Naive thymus-derived CD8-positive, alpha-beta T cell (primary cell): ENCODE results near the gene PRX. TPM values are rescaled to one million over a fixed set of nuclear protein-coding genes. Genes with fewer than 3 reads are reported as not detected.

Source experiments
- ATAC-seq, 2 donors: fragments of 150-1000 bp; cut with Tn5 transposase in 1 of 2; sonication (Bioruptor Pico), chemical (Tn5 transposase) in 1 of 2; 1 replicate in 1 of 2; 2 replicates in 1 of 2; pipeline ENCODE4 v1.10.0; 2021; ENCODE audit warnings: mild to moderate bottlenecking in 2 of 2, moderate library complexity in 2 of 2
- POLR2A ChIA-PET: fragments of 350-600 bp; sonication (Branson Sonifier 250); formaldehyde crosslinking; loops from one replicate; lab custom pipeline; 2021; ENCODE audit warnings: antibody characterized with exemption; lab: Charles Lee
- DNase-seq, 10 donors: peaks; one replicate each; pipeline versions ENCODE4 v3.0.0 to v3.0.0-alpha.2; 2020 to 2022
- H3K27ac Mint-ChIP-seq, 10 donors: one replicate each; pipeline ENCODE4 v1.8.0; 2020 to 2022; ENCODE audit warnings: mild to moderate bottlenecking in 10 of 10, mixed read lengths in 10 of 10, moderate library complexity in 4 of 10, inconsistent platforms in 1 of 10
- H3K27me3 Mint-ChIP-seq, 5 donors: one replicate each; pipeline ENCODE4 v1.8.0; 2021 to 2022; ENCODE audit warnings: mixed read lengths in 5 of 5
- H3K36me3 Mint-ChIP-seq, 3 donors: one replicate each; pipeline ENCODE4 v1.8.0; 2020 to 2022; ENCODE audit warnings: mixed read lengths in 3 of 3, mild to moderate bottlenecking in 2 of 3, inconsistent platforms in 1 of 3
- H3K4me1 Mint-ChIP-seq, 4 donors: one replicate each; pipeline ENCODE4 v1.8.0; 2021 to 2022; ENCODE audit warnings: mixed read lengths in 4 of 4
- H3K4me3 Mint-ChIP-seq, 10 donors: one replicate each; pipeline ENCODE4 v1.8.0; 2020 to 2022; ENCODE audit warnings: mild to moderate bottlenecking in 10 of 10, mixed read lengths in 10 of 10, moderate library complexity in 6 of 10, inconsistent platforms in 1 of 10
- H3K9me3 Mint-ChIP-seq, 9 donors: one replicate each; pipeline ENCODE4 v1.8.0; 2020 to 2022; ENCODE audit warnings: mixed read lengths in 9 of 9, mild to moderate bottlenecking in 3 of 9, inconsistent platforms in 1 of 9, moderate library complexity in 1 of 9
- polyA plus RNA-seq, 3 donors: library from polyadenylated mRNA; unstranded; fragments of 300-500 nt; fragmentation: Illumina TruSeq; gene quantifications; one replicate each; pipeline ENCODE4 v1.2.3, GENCODE V29; 2021
- total RNA-seq, 8 experiments: library from RNA in 2 of 8; stranded (reverse) in 2 of 8; gene quantifications; one replicate each; pipeline ENCODE4 v1.2.3 and lab custom pipeline; 2021 to 2026

The PRX gene
- total and polyA plus RNA-seq, 5 experiments from 2014 or later = 0.39 to 4.0 (median 0.49) TPM

GRCh38 chr19:40449506-40449905, 36.3 kb upstream of the PRX start:
- H3K27me3 Mint-ChIP-seq = no peaks in the 10 kb centered on the region

GRCh38 chr19:40446263-40446784, 33.1 kb upstream of the PRX start:
- no peaks in the 10 kb centered on the region for H3K9me3 Mint-ChIP-seq
- H3K4me1 Mint-ChIP-seq = peaks cover 14 to 21% (median 18%) of the 10 kb centered on the region in 4 donors
- ATAC-seq = no peak
- peak overlapping the region in 5 of 10 donors; percentile 4 to 43 (median 18) for H3K4me3 Mint-ChIP-seq
- POLR2A ChIA-PET = no interaction called here
- DNase-seq = no peak
- H3K27ac Mint-ChIP-seq = peak overlapping the region in 7 of 10 donors; percentile 27 to 74 (median 58)
- H3K27me3 Mint-ChIP-seq = no peaks in the 10 kb centered on the region
- peaks cover 0 to 9% (median 5%) of the 10 kb centered on the region in 3 donors for H3K36me3 Mint-ChIP-seq

More at GRCh38 chr19:40449506-40449905, 36.3 kb upstream of the PRX start:
- H3K4me1 Mint-ChIP-seq = peaks cover 4 to 8% (median 5%) of the 10 kb centered on the region in 4 donors
- H3K36me3 Mint-ChIP-seq = peaks cover 0 to 5% (median 4%) of the 10 kb centered on the region in 3 donors
- POLR2A ChIA-PET = no interaction called here
- no peaks in the 10 kb centered on the region for H3K9me3 Mint-ChIP-seq
- DNase-seq (no peak), ATAC-seq (no peak)
- no peak overlapping the region for H3K4me3 Mint-ChIP-seq
- no peak overlapping the region for H3K27ac Mint-ChIP-seq

GRCh38 chr19:40445780-40446262, 32.6 kb upstream of the PRX start:
- DNase-seq (no peak), ATAC-seq (no peak)
- H3K36me3 Mint-ChIP-seq = peaks cover 0 to 12% (median 5%) of the 10 kb centered on the region in 3 donors
- POLR2A ChIA-PET = interaction anchor here (1.4 to 4.5 kb wide), 2 partner anchors 23 to 43 kb away, joined by 3 to 73 read pairs; no protein-coding TSS in a partner anchor
- H3K4me1 Mint-ChIP-seq = peaks cover 14 to 24% (median 18%) of the 10 kb centered on the region in 4 donors
- H3K27me3 Mint-ChIP-seq = no peaks in the 10 kb centered on the region
- H3K27ac Mint-ChIP-seq = peak overlapping the region in 7 of 10 donors; percentile 39 to 89 (median 75)
- H3K9me3 Mint-ChIP-seq = no peaks in the 10 kb centered on the region
- peak overlapping the region; percentile 26 to 99 (median 66) for H3K4me3 Mint-ChIP-seq

- H3K9me3 Mint-ChIP-seq = no peaks in the 10 kb centered on the region
- H3K36me3 Mint-ChIP-seq = peaks cover 0 to 17% (median 3%) of the 10 kb centered on the region in 3 donors
Measured at GRCh38 chr19:40444825-40445312, 31.7 kb upstream of the PRX start.

GRCh38 chr19:40444000-40444824, 31.0 kb upstream of the PRX start, which contains the start of gene SERTAD3:
SERTAD3 (minus strand) TSS chr19:40444335; CDS start chr19:40442080, 2,255 bp downstream.
- ATAC-seq (peak; percentile 71 to 72), DNase-seq (peak; percentile 94 to 99 (median 97))
- H3K27ac Mint-ChIP-seq = peak within 1 kb of the TSS; percentile 89 to 99 (median 96)
- POLR2A ChIA-PET = interaction anchor here (1.4 to 5.8 kb wide), 9 partner anchors 11 to 159 kb away, joined by 3 to 73 read pairs (median 18); partner anchors contain the start of genes AKT2, BLVRB, C19orf47 and PLD3
- no peaks in the 10 kb centered on the region for H3K9me3 Mint-ChIP-seq
- H3K27me3 Mint-ChIP-seq = no peaks in the 10 kb centered on the region
- peaks cover 0 to 17% (median 0%) of the 10 kb centered on the region in 3 donors for H3K36me3 Mint-ChIP-seq
- peaks cover 16 to 27% (median 21%) of the 10 kb centered on the region in 4 donors for H3K4me1 Mint-ChIP-seq
- peak within 1 kb of the TSS; percentile 95 to 100 (median 99) for H3K4me3 Mint-ChIP-seq

More at GRCh38 chr19:40444825-40445312, 31.7 kb upstream of the PRX start:
- Mint-ChIP-seq H3K4me3 (peak overlapping the region; percentile 95 to 100 (median 99)), H3K27ac (peak overlapping the region; percentile 89 to 99 (median 96)), H3K27me3 (no peaks in the 10 kb centered on the region), H3K4me1 (peaks cover 14 to 24% (median 18%) of the 10 kb centered on the region in 4 donors)
- DNase-seq (no peak), ATAC-seq (no peak)
- POLR2A ChIA-PET = interaction anchor here (1.4 to 5.8 kb wide), 7 partner anchors 12 to 159 kb away, joined by 3 to 73 read pairs (median 21); partner anchors contain the start of genes AKT2, BLVRB, C19orf47 and PLD3

- H3K4me1 Mint-ChIP-seq = peaks cover 16 to 28% (median 21%) of the 10 kb centered on the region in 4 donors
- POLR2A ChIA-PET = interaction anchor here (0.6 to 5.8 kb wide), 12 partner anchors 10 to 998 kb away, joined by 3 to 73 read pairs (median 11); partner anchors contain the start of genes AKT2, BLVRB, C19orf47 and PLD3
- H3K9me3 Mint-ChIP-seq = no peaks in the 10 kb centered on the region
- H3K36me3 Mint-ChIP-seq = peaks cover 0 to 17% (median 0%) of the 10 kb centered on the region in 3 donors
- no peaks in the 10 kb centered on the region for H3K27me3 Mint-ChIP-seq
- DNase-seq = peak; percentile 91 to 100 (median 99)
- peak overlapping the region; percentile 89 to 99 (median 96) for H3K27ac Mint-ChIP-seq
- peak; percentile 74 to 78 for ATAC-seq
- peak overlapping the region; percentile 95 to 100 (median 99) for H3K4me3 Mint-ChIP-seq
Measured at GRCh38 chr19:40443131-40443999, 30.2 kb upstream of the PRX start.

- POLR2A ChIA-PET = interaction anchor here (1.2 to 5.8 kb wide), 10 partner anchors 9 to 163 kb away, joined by 3 to 73 read pairs (median 17); partner anchors contain the start of genes AKT2, BLVRB, C19orf47 and PLD3
- Mint-ChIP-seq H3K4me3 (peak overlapping the region; percentile 95 to 100 (median 99)), H3K27ac (peak overlapping the region; percentile 85 to 99 (median 96)), H3K4me1 (peaks cover 16 to 30% (median 23%) of the 10 kb centered on the region in 4 donors), H3K36me3 (peaks cover 0 to 17% (median 0%) of the 10 kb centered on the region in 3 donors), H3K9me3 (no peaks in the 10 kb centered on the region), H3K27me3 (no peaks in the 10 kb centered on the region)
- DNase-seq (peak in 1 of 10 donors; percentile 24), ATAC-seq (no peak)
Measured at GRCh38 chr19:40442328-40443130, 29.4 kb upstream of the PRX start.

- H3K9me3 Mint-ChIP-seq = no peaks in the 10 kb centered on the region
- H3K27me3 Mint-ChIP-seq = no peaks in the 10 kb centered on the region
- peak overlapping the region in 9 of 10 donors; percentile 38 to 100 (median 99) for H3K4me3 Mint-ChIP-seq
- peaks cover 16 to 30% (median 23%) of the 10 kb centered on the region in 4 donors for H3K4me1 Mint-ChIP-seq
- H3K36me3 Mint-ChIP-seq = peaks cover 0 to 17% (median 0%) of the 10 kb centered on the region in 3 donors
- POLR2A ChIA-PET = interaction anchor here (0.5 to 5.8 kb wide), 5 partner anchors 14 to 164 kb away, joined by 3 to 73 read pairs (median 21); partner anchors contain the start of genes BLVRB, SERTAD1 and SPTBN4
- ATAC-seq (no peak), DNase-seq (no peak)
- H3K27ac Mint-ChIP-seq = peak overlapping the region in 9 of 10 donors; percentile 89 to 99 (median 96)
Measured at GRCh38 chr19:40441719-40442253, 28.6 kb upstream of the PRX start.

GRCh38 chr19:40438284-40438683, 25.1 kb upstream of the PRX start:
- Mint-ChIP-seq H3K9me3 (no peaks in the 10 kb centered on the region), H3K4me1 (peaks cover 19 to 36% (median 29%) of the 10 kb centered on the region in 4 donors), H3K27me3 (no peaks in the 10 kb centered on the region), H3K27ac (peak overlapping the region in 2 of 10 donors; percentile 5 to 20), H3K36me3 (peaks cover 0 to 17% (median 0%) of the 10 kb centered on the region in 3 donors), H3K4me3 (peak overlapping the region in 1 of 10 donors; percentile 20)
- ATAC-seq (no peak), DNase-seq (no peak)
- POLR2A ChIA-PET = interaction anchor here (1.6 kb wide), 1 partner anchor 13 kb away, joined by 7 read pairs; the partner anchor contains the start of gene SERTAD1
